CD4-positive, alpha-beta T cell (primary cell): Measurements from ENCODE around the gene HADHA. TPM values are rescaled to one million over a fixed set of nuclear protein-coding genes. Genes with fewer than 3 reads are reported as not detected.

ENCODE experiments used
- ATAC-seq: fragments of 200-7000 bp; cut with Tn5 transposase; one replicate; pipeline ENCODE4 v1.10.0; 2022; ENCODE audit warnings: mild to moderate bottlenecking; ENCODE audit not compliant: poor library complexity
- CTCF ChIA-PET: fragments of 350-600 bp; sonication (Branson Sonifier 250); formaldehyde crosslinking; loops from one replicate; lab custom pipeline; 2021; ENCODE audit warnings: antibody characterized with exemption, inconsistent platforms; lab: Charles Lee
- POLR2A ChIA-PET: fragments of 350-600 bp; sonication (Branson Sonifier 250); formaldehyde crosslinking; loops from one replicate; lab custom pipeline; 2021; ENCODE audit warnings: antibody characterized with exemption, inconsistent platforms; lab: Charles Lee
- DNase-seq, 14 experiments: peaks; one replicate each; pipeline ENCODE4 v3.0.0-alpha.2; 2013 to 2020; ENCODE audit warnings: mixed read lengths in 2 of 14
- H3K27ac ChIP-seq, 2 donors: one replicate each; pipeline versions ENCODE4 v1.5.1 to v1.7.0; 2013; ENCODE audit warnings: low read length in 2 of 2, low read depth in 1 of 2, mild to moderate bottlenecking in 1 of 2
- H3K27me3 ChIP-seq, 2 experiments: 1 replicate in 1 of 2; 2 replicates in 1 of 2; pipeline versions ENCODE4 v1.6.1 to v1.7.0; 2013; ENCODE audit warnings: low read length in 2 of 2, control low read depth in 1 of 2, mild to moderate bottlenecking in 1 of 2, moderate library complexity in 1 of 2; ENCODE audit not compliant: insufficient read depth in 2 of 2, control insufficient read depth in 1 of 2
- H3K36me3 ChIP-seq: one replicate; pipeline ENCODE4 v1.6.1; 2013; ENCODE audit warnings: low read length, control low read depth; ENCODE audit not compliant: insufficient read depth
- H3K4me1 ChIP-seq: one replicate; pipeline ENCODE4 v1.6.1; 2013; ENCODE audit warnings: low read length, control low read depth; ENCODE audit not compliant: insufficient read depth
- H3K4me3 ChIP-seq: one replicate; pipeline ENCODE4 v1.5.1; 2013; ENCODE audit warnings: mild to moderate bottlenecking, low read length, moderate library complexity
- H3K9me3 ChIP-seq, 2 experiments: 1 replicate in 1 of 2; 2 replicates in 1 of 2; pipeline versions ENCODE4 v1.6.1 to v1.7.0; 2013; ENCODE audit warnings: low read length in 2 of 2, mild to moderate bottlenecking in 2 of 2, control low read depth in 1 of 2, moderate library complexity in 1 of 2; ENCODE audit not compliant: control insufficient read depth in 1 of 2, insufficient read depth in 1 of 2
- H3K27ac Mint-ChIP-seq: one replicate; pipeline ENCODE4 v1.8.0; 2020; ENCODE audit warnings: mixed read lengths
- H3K27me3 Mint-ChIP-seq: one replicate; pipeline ENCODE4 v1.8.0; 2021; ENCODE audit warnings: mixed read lengths
- H3K36me3 Mint-ChIP-seq: one replicate; pipeline ENCODE4 v1.8.0; 2021; ENCODE audit warnings: low read depth, mixed read lengths
- H3K4me1 Mint-ChIP-seq: one replicate; pipeline ENCODE4 v1.8.0; 2021; ENCODE audit warnings: low read depth, mixed read lengths
- H3K4me3 Mint-ChIP-seq: one replicate; pipeline ENCODE4 v1.8.0; 2020; ENCODE audit warnings: mild to moderate bottlenecking, mixed read lengths
- H3K9me3 Mint-ChIP-seq: one replicate; pipeline ENCODE4 v1.8.0; 2020; ENCODE audit warnings: mixed read lengths
- CTCF ChIP-seq: fragments of 200-600 bp; IDR thresholded peaks from one replicate; pipeline ENCODE4 v1.8.0; 2022; ENCODE audit warnings: antibody characterized with exemption, mild to moderate bottlenecking
- intact Hi-C, 2 experiments: fragments of 100-400 bp; cut with DNase I in 1 of 2; cut with micrococcal nuclease in 1 of 2; formaldehyde crosslinking; loops; one replicate each; pipeline versions ENCODE4 v1.15.1 to v1.9.0; 2023 to 2025; cut with DNase I, micrococcal nuclease
- total RNA-seq, 174 experiments: library from RNA in 2 of 174; stranded (reverse) in 2 of 174; gene quantifications; one replicate each; pipeline ENCODE4 v1.2.3 and lab custom pipeline; 2021 to 2026

The HADHA gene
- total RNA-seq, 2 experiments from 2014 or later, result 72.4 to 73.7 TPM

GRCh38 chr2:26176279-26176615, 68.2 kb downstream of the HADHA start:
- ChIA-PET POLR2A (interaction anchor here (3.3 kb wide), 1 partner anchor 8 kb away, joined by 13 read pairs; no protein-coding TSS in a partner anchor), CTCF (interaction anchor here (1.9 kb wide), 1 partner anchor 8 kb away, joined by 9 read pairs; no protein-coding TSS in a partner anchor)
- no peaks in the 10 kb centered on the region for H3K9me3 Mint-ChIP-seq
- Histone ChIP-seq H3K9me3 (peaks cover 0 to 25% of the 10 kb centered on the region in 2 experiments), H3K36me3 (no peaks in the 10 kb centered on the region), H3K27me3 (peaks cover 47 to 54% of the 10 kb centered on the region in 2 experiments), H3K4me3 (no peak overlapping the region), H3K27ac (no peak overlapping the region), H3K4me1 (peaks cover 34% of the 10 kb centered on the region)
- H3K27me3 Mint-ChIP-seq, result peaks cover 46% of the 10 kb centered on the region
- DNase-seq (no peak), ATAC-seq (no peak)
- peak overlapping the region; percentile 54 for H3K4me3 Mint-ChIP-seq
- no peak for TF ChIP-seq CTCF
- H3K27ac Mint-ChIP-seq, result no peak overlapping the region
- H3K4me1 Mint-ChIP-seq, result peaks cover 22% of the 10 kb centered on the region
- intact Hi-C loops, result no loop called here
- H3K36me3 Mint-ChIP-seq, result no peaks in the 10 kb centered on the region

GRCh38 chr2:26175466-26176278, 68.8 kb downstream of the HADHA start:
- DNase-seq, result no peak
- Mint-ChIP-seq H3K27ac (no peak overlapping the region), H3K4me1 (peaks cover 22% of the 10 kb centered on the region), H3K27me3 (peaks cover 45% of the 10 kb centered on the region), H3K9me3 (no peaks in the 10 kb centered on the region), H3K4me3 (peak overlapping the region; percentile 54), H3K36me3 (no peaks in the 10 kb centered on the region)
- intact Hi-C loops, result no loop called here
- ATAC-seq, result no peak
- peaks cover 51 to 54% of the 10 kb centered on the region in 2 experiments for H3K27me3 ChIP-seq
- ChIA-PET POLR2A (interaction anchor here (3.3 kb wide), 1 partner anchor 9 kb away, joined by 13 read pairs; no protein-coding TSS in a partner anchor), CTCF (interaction anchor here (1.9 kb wide), 1 partner anchor 9 kb away, joined by 9 read pairs; no protein-coding TSS in a partner anchor)
- peaks cover 0 to 27% of the 10 kb centered on the region in 2 experiments for H3K9me3 ChIP-seq
- no peak overlapping the region for H3K27ac ChIP-seq
- H3K4me3 ChIP-seq, result no peak overlapping the region
- TF ChIP-seq CTCF, result no peak
- H3K4me1 ChIP-seq, result peaks cover 34% of the 10 kb centered on the region
- no peaks in the 10 kb centered on the region for H3K36me3 ChIP-seq

- peaks cover 41% of the 10 kb centered on the region for H3K27me3 Mint-ChIP-seq
Observed at GRCh38 chr2:26174691-26175465, 69.6 kb downstream of the HADHA start.

More at GRCh38 chr2:26174691-26175465, 69.6 kb downstream of the HADHA start:
- DNase-seq (no peak), ATAC-seq (no peak)
- peaks cover 0 to 27% of the 10 kb centered on the region in 2 experiments for H3K9me3 ChIP-seq
- H3K4me3 Mint-ChIP-seq, result peak overlapping the region; percentile 81
- intact Hi-C loops, result loop anchor here in 1 of 2 experiments (5.0 kb wide), 1 partner anchor 152 kb away; no protein-coding TSS in a partner anchor
- no peak overlapping the region for H3K4me3 ChIP-seq
- CTCF ChIA-PET, result interaction anchor here (0.6 to 1.9 kb wide), 3 partner anchors 10 to 99 kb away, joined by 3 to 9 read pairs (median 6); no protein-coding TSS in a partner anchor
- H3K27ac ChIP-seq, result no peak overlapping the region
- H3K4me1 Mint-ChIP-seq, result peaks cover 22% of the 10 kb centered on the region
- H3K9me3 Mint-ChIP-seq, result no peaks in the 10 kb centered on the region
- peaks cover 47 to 54% of the 10 kb centered on the region in 2 experiments for H3K27me3 ChIP-seq
- H3K27ac Mint-ChIP-seq, result no peak overlapping the region
- H3K36me3 Mint-ChIP-seq, result no peaks in the 10 kb centered on the region
- H3K36me3 ChIP-seq, result no peaks in the 10 kb centered on the region
- POLR2A ChIA-PET, result interaction anchor here (3.3 kb wide), 1 partner anchor 10 kb away, joined by 13 read pairs; no protein-coding TSS in a partner anchor
- peaks cover 34% of the 10 kb centered on the region for H3K4me1 ChIP-seq
- TF ChIP-seq CTCF, result no peak
